Fibroblast of mammary gland (primary cell): ENCODE data around the gene UBE3D.

Experiments
- DNase-seq: peaks from one replicate; pipeline ENCODE4 v3.0.0-alpha.2; 2010; ENCODE audit warnings: low read depth
- H3K4me3 ChIP-seq: 2 replicates; pipeline ENCODE4 v1.5.1; 2011; ENCODE audit warnings: low read depth, mild to moderate bottlenecking, low read length, moderate library complexity; ENCODE audit not compliant: control insufficient read depth
- CTCF ChIP-seq: conservative IDR thresholded peaks from 2 replicates; pipeline ENCODE4 v1.5.1; 2011; ENCODE audit warnings: low read depth, low read length, inconsistent platforms; ENCODE audit not compliant: control insufficient read depth, insufficient read depth

Gene UBE3D

GRCh38 chr6:82890240-82890639, 175.4 kb downstream of the UBE3D start:
- no peak for DNase-seq

DNA sequence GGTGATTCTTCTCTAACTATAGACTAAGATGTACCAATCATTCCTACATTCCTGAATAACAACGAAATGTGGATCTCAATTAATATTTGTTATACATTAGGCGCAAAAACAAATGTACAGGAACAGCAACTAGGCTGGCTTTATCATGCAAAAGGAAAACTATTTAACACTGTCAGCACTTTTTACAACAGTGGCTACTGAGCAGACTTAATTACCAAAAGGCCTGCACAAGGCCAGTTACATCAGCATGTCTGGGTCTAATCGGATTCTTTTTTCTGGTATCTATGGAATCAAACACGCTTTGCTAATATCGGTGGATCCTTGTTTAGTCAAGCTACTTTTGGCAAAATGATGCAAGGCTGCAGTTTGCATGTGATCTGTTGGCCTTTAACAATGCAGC, 176.5 kb downstream of the UBE3D start:
- TF ChIP-seq CTCF, result no peak
- no peak overlapping the region for H3K4me3 ChIP-seq
- DNase-seq, result no peak

More at GRCh38 chr6:82890240-82890639, 175.4 kb downstream of the UBE3D start:
- no peak for TF ChIP-seq CTCF
- H3K4me3 ChIP-seq, result no peak overlapping the region

- no peak for DNase-seq
- TF ChIP-seq CTCF, result no peak
- H3K4me3 ChIP-seq, result no peak overlapping the region
These were observed 183.1 kb downstream of the UBE3D start for GRCh38 chr6:82882363-82883023.

DNA sequence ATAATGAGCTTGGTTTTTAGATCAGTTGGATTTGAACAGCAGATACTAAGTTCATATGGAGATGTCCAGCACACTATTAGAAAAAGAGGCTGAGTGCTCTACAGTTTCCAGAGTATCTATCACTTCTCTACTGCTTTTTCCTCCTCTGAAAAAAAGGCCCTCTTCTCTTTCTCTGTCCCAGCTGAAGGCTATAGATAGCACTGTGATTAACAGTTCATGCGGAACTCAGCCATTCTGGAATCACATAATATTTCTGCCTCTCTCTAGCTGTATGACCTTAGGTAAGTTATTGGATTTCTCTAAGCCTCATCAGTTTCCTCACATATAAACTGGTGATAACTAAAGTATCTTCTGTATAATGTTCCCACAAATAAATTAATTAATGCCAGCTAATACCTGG, 184.1 kb downstream of the UBE3D start:
- H3K4me3 ChIP-seq, result no peak overlapping the region
- no peak for DNase-seq
- TF ChIP-seq CTCF, result no peak

GRCh38 chr6:82878812-82879211, 186.8 kb downstream of the UBE3D start:
- H3K4me3 ChIP-seq, result no peak overlapping the region
- DNase-seq, result peak; percentile 47
- no peak for TF ChIP-seq CTCF

DNA sequence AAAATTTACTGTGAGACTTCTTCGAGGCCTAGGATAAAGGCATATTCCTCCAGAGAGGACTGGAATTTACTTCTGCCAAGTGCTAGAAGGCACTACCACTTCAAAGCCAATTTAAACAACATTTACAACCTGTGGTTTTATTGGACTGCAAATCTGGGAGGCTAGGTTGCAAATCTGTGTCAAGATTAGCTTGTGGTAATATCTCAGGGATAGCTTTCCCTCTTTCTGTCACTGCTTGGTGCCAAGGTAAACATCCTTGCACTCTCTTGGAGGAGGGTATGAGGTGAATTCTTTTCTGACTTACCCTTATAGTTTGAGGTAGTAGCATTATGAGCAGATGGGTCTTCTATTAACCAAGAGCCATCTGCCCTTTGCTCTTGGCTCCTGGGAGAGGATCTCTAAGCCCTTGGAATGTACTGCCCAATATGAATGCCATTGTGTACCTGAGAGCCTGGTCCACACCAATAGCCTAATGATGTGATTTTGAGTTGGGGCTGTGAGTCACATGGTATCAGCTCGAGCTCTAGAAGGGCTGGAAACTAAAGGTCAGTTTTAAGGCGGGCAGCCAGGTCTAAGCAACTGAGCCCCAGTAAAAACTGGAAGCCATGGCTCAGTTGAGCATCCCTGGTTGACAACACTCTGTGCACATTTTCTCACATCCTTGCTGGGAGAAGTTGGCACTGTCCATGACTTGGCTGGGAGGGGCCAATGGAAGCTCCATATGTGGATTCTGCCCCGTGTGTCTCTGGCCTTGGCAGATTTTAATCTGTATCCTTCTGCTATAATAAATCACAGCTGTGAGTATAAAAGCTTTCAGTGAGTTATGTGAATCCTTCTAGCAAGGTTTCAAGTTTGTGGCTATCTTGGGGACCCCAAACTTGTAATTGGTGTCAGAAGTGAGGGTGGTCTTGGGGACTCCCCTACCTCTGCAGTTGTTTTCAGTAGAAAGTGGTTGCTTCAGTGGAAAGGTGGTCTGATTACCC, 188.1 kb downstream of the UBE3D start:
- peak; percentile 16 for DNase-seq
- no peak for TF ChIP-seq CTCF
- no peak overlapping the region for H3K4me3 ChIP-seq
